Superior temporal gyrus (tissue), 1 donor: ENCODE data around the gene KAT6B.

Experiments used
- DNase-seq: peaks from one replicate; pipeline ENCODE4 v3.0.0-alpha.2; 2016; ENCODE audit errors: extremely low spot score

The KAT6B gene

DNA sequence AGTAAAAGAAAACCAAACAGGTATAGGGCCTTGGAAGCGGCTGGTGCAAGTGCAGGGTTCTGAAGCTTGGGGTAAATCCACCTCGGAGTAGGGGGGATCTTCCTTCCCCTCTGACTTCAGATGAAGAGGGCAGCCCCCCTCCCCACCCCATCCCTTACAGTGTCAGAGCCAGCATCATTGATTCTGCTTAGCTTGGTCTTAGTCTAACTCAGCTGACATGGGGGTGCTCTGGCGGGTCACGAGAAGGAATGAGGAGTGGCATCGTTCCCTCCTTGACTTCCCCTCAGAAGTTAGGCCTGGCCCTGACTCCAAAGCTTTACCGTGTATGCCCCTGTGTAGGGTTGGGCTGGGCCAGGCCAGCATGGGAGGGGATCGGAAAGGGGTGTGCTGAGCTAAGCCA is 240.9 kb downstream of the KAT6B start:
- DNase-seq, result no peak

DNA sequence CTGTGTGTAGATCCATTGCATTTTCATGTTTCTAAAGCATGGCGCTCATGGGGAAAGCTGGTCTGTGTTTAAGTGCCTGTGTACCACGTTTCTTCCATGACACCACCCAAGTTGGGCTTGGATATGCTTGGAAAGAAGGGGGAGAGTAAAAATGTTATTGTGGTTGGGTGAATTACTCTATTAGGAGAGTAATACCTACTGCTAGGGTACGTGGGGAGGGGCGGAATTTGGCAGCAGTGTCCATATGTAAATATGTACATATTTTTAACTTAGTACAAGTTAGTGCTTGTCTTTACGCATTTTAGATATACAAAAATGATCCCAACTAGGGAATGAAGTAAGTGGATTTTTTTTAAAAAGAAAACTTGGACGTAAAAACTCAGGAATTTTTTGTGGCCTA is 242.1 kb downstream of the KAT6B start:
- DNase-seq, result no peak

DNA sequence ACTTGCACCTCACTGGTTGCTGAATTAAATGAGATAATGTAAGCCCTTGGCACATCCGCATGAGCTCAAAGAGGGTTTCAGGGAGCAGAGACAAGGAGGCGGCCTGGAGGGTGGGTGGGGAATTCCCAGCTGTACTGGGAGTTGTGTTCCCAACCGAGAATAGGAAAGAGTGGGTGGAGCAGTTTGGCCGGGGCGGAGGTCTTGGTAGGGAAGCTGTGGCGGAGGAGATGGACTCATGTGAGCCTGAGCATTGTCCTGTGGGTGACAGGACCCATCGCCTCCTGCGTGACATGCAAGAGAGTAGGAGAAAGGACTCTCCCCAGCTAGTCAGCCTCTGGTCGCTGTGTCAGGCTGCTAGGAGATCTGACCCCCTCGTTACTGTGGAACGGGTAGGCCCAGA is 244.1 kb downstream of the KAT6B start:
- no peak for DNase-seq

DNA sequence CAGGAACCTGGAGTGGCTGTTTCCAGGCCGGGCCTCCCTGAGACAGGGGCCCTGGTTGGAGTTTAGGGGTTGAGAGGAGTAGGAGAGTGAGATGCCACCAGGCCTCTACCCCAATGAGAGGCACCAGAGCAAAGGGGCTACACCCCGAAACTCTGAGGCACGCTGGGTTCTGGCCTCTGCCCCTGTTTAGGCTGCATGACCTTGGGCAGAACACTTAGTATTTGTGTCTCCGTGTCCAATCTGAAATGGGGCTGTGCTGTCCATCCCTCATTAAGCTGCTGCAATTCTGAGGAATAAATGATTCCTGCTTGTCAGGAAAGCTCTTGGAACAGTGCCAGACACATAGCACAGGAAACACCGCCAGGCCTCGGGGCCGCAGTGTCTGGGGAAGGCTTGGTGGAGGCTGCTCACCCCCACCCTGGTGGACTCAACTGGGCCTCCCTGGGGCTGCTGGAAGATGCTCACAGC is 244.6 kb downstream of the KAT6B start:
- no peak for DNase-seq

DNA sequence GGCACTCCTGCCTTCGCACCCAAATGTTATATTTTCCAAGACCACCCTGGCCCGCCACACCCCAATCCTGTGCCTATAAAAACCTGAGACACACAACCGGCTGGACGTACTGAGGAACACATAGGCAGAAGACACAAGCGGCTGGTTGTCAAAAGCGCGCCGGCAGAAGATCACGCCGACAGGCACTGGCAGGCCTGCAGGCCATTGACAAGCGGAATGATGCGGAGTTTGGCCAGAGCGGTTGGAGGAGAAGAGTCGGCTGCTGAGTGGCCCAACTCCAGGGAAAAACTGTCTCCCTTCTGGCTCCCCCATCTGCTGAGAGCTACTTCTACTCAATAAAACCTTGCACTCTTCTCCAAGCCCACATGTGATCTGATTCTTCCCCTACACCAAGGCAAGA is 245.4 kb downstream of the KAT6B start:
- no peak for DNase-seq

DNA sequence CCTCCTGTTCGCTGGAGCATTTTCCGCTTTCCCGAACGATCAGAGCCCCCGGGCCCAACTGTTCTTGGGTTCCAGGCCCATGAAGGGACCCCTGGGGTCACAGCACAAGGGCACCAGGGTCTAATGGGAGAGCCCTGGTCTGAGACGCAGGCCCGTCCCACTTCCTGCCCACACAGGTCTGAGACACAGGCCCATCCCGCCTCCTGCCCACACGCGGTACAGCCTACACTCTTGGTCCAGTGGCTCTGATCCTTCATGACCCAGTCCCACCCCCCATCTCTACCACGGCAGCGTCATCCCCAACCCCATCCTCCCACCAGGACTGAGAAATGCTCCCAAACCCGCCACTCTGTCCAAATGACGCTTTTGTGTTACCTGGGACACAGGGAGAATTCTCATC is 246.3 kb downstream of the KAT6B start:
- no peak for DNase-seq

DNA sequence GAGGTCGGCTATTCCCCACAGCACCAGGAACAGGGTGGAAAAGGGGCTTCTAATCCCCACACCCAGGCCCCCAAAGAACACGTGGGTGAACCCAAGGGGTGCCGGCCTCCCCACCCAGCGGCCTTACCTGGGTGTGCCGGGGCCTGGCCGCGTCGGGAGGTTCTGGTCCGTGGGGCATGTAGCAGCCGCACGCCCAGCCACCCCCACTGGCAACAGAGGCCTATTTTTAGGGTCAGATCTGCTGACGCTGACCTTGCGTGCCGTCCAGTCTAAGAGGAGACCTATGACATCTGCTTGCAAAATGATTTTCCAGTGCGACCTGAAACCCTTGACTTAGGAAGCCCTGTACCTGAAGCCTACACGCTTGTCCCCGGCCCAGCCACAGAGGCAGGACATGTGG is 247.0 kb downstream of the KAT6B start:
- no peak for DNase-seq

DNA sequence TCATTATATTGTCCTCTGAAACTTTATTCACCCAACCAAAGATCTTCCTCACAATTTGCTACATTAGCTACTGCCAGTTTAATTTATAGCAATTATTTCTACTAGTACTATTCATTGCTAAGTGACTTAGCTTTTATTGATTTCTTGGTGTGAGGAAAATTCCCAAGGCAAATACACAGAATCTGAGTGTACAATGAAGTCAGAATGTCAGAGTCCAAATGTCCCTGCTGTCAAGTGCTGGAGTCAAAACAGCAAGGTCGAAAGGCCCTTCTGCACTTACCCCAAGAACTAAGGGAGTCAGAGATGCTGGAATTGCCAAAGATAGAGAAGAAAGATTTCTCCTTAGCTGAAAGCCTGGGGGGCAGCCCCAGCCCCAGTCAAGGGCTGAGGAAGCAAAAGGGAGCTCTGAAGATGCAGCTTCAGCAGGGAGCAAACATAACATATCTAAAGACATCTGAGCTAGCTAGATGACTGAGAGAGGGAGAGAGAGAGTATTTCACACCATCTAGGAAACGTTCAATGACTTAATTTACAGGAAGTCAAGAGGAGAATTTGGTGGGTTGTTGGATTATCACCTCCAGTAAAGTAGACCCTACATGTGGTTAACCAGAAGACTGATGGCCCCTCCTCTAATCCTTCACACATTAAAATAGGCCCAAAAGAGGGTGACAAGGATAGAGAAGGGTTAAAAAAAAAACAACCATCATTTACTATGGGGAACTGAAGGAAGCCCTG is 248.5 kb downstream of the KAT6B start:
- DNase-seq, result no peak

DNA sequence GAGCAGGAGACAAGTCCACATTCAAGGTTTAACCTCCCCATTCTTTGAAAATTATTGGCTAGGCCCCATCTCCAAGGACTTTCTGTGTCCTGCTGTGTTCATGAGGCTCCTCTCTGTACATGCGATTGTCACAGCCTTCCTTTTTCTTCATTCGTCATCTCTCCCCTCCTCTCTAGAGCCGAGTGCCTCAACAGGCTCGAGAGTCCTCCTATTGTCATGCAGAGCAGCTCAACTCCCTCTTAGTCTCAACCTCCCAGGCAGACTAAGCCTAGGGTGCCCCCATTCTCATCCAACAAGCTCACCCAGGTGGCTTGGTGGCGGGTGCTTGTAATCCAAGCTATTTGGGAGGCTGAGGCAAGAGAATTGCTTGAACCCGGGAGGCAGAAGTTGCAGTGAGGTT is 249.9 kb downstream of the KAT6B start:
- no peak for DNase-seq

DNA sequence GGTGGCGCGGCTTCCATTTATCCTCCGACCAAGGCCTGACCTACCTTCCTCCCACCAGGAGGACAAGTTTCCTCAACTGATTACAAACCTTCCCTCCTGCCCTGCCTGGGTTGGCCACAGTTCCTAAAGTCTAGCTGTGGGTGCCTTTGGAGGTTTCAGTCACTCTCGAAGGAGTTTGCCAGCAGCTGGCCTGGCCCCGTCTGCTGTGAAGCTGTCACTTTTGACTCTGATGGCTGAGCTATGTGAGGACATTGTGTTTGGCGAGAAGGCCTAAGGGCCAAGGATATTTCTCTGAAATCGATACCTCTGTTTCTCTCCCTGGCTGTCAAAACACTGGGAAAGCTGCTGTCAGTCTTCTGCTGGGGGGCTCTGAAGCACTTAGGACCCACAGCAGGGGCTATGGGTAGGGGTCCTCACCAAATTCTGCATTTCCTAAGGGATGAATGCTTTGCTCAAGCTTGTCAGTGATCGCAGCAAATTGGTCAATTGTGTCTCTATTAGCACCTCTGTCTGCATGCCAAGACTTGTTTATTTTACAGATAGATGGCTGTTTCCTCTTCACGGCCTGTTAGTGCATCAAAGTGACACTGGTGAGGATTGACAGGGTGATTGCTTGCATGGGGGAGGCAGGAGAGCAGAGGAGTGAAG is 253.2 kb downstream of the KAT6B start:
- no peak for DNase-seq

DNA sequence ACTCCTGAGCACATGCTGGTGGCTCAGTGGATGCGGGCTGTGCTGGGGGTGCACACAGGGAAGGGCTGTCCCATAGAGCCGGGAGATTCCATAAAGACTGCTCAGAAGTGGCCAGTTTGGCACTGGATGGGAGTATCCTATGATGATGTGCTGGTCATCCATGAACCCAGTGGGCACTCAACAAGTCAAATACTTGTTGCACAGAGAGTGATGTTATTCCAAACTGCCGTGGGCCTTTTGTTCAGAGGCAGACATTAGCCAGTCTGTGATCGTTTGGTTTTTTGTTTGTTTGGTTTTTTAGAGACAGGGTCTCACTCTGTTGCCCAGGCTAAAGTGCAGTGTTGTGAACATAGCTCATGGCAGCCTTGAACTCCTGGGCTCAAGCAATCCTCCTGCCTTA is 254.2 kb downstream of the KAT6B start:
- DNase-seq, result no peak

DNA sequence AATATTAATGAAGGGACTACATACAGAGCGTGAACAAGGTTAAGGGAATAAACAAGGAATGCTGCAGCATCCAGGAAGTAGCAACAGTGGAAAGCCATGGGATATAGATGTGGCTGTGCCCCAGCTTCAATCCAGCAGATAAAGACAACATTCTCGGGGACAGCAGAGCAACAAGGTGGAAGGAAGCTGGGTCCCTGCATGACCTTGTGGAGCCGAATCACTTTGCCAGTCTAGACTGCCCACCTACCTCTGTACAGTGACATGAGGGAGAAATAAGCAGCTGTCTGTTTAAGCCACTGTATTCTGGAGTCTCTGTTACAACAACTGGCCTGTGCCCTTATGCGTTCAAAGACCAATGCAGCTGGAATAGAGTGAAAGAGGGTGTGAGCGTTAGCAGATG is 255.0 kb downstream of the KAT6B start:
- no peak for DNase-seq
